Measurements from ENCODE around the gene DOCK11.
"Not testable (repeated sequence)": the region's sequence is repeated elsewhere in the genome, so short reads cannot be mapped to it uniquely, and the experiment has no call there.

Gene DOCK11

GRCh38 chrX:118694638-118695037 lies 199.0 kb downstream of the DOCK11 start:
- peak; percentile 2 for DNase-seq (ENCODE audit: low read depth)

GRCh38 chrX:118698516-118699170 lies 203.0 kb downstream of the DOCK11 start:
- peak; percentile 58 for DNase-seq (ENCODE audit: low read depth)

GRCh38 chrX:118702741-118703140 lies 207.1 kb downstream of the DOCK11 start:
- DNase-seq (ENCODE audit: low read depth): peak; percentile 43

- DNase-seq (ENCODE audit: low read depth): no peak
These were observed 211.1 kb downstream of the DOCK11 start for GRCh38 chrX:118706681-118707080.

GRCh38 chrX:118714521-118714920 lies 218.9 kb downstream of the DOCK11 start:
- DNase-seq (ENCODE audit: low read depth): no peak

GRCh38 chrX:118715917-118716316 lies 220.3 kb downstream of the DOCK11 start:
- DNase-seq (ENCODE audit: low read depth): not testable (repeated sequence)

GRCh38 chrX:118716833-118717232 lies 221.2 kb downstream of the DOCK11 start:
- DNase-seq (ENCODE audit: low read depth): not testable (repeated sequence)

GRCh38 chrX:118717678-118718391 lies 222.2 kb downstream of the DOCK11 start:
- no peak for DNase-seq (ENCODE audit: low read depth)

- DNase-seq (ENCODE audit: low read depth): no peak
These were observed 223.1 kb downstream of the DOCK11 start for GRCh38 chrX:118718737-118719136.

GRCh38 chrX:118720058-118720707 lies 224.6 kb downstream of the DOCK11 start:
- DNase-seq (ENCODE audit: low read depth): no peak

GRCh38 chrX:118723376-118723775 lies 227.8 kb downstream of the DOCK11 start:
- DNase-seq (ENCODE audit: low read depth): no peak

GRCh38 chrX:118724365-118724764 lies 228.8 kb downstream of the DOCK11 start:
- DNase-seq (ENCODE audit: low read depth): no peak

GRCh38 chrX:118724775-118725174 lies 229.2 kb downstream of the DOCK11 start:
- peak; percentile 31 for DNase-seq (ENCODE audit: low read depth)

- DNase-seq (ENCODE audit: low read depth): no peak
These were observed 230.8 kb downstream of the DOCK11 start for GRCh38 chrX:118726396-118726795.

- peak; percentile 85 for DNase-seq (ENCODE audit: low read depth)
These were observed 231.5 kb downstream of the DOCK11 start, which contains the start of gene IL13RA1 for GRCh38 chrX:118726887-118727685. IL13RA1 (plus strand) TSS chrX:118727606; CDS start chrX:118727639, 33 bp downstream.

- peak; percentile 42 for DNase-seq (ENCODE audit: low read depth)
These were observed 232.2 kb downstream of the DOCK11 start for GRCh38 chrX:118727686-118728339.

GRCh38 chrX:118729042-118729652 lies 233.5 kb downstream of the DOCK11 start:
- DNase-seq (ENCODE audit: low read depth): no peak

GRCh38 chrX:118730500-118731247 lies 235.1 kb downstream of the DOCK11 start:
- peak; percentile 76 for DNase-seq (ENCODE audit: low read depth)

GRCh38 chrX:118732551-118732950 lies 236.9 kb downstream of the DOCK11 start:
- DNase-seq (ENCODE audit: low read depth): not testable (repeated sequence)

GRCh38 chrX:118734909-118735308 lies 239.3 kb downstream of the DOCK11 start:
- DNase-seq (ENCODE audit: low read depth): no peak

All from ELR (cell line).